HTR-8/SVneo (cell line): Measurements from ENCODE around the gene SP140L.

Experiments
- DNase-seq: peaks from one replicate; pipeline ENCODE4 v3.0.0; 2011; ENCODE audit warnings: low spot score, mixed read lengths; ENCODE audit not compliant: insufficient read length
- FAIRE-seq: peaks from 2 replicates; lab custom pipeline; 2011; peaks lifted over from hg19 to GRCh38; lab: Jason Lieb, UNC

SP140L gene

DNA sequence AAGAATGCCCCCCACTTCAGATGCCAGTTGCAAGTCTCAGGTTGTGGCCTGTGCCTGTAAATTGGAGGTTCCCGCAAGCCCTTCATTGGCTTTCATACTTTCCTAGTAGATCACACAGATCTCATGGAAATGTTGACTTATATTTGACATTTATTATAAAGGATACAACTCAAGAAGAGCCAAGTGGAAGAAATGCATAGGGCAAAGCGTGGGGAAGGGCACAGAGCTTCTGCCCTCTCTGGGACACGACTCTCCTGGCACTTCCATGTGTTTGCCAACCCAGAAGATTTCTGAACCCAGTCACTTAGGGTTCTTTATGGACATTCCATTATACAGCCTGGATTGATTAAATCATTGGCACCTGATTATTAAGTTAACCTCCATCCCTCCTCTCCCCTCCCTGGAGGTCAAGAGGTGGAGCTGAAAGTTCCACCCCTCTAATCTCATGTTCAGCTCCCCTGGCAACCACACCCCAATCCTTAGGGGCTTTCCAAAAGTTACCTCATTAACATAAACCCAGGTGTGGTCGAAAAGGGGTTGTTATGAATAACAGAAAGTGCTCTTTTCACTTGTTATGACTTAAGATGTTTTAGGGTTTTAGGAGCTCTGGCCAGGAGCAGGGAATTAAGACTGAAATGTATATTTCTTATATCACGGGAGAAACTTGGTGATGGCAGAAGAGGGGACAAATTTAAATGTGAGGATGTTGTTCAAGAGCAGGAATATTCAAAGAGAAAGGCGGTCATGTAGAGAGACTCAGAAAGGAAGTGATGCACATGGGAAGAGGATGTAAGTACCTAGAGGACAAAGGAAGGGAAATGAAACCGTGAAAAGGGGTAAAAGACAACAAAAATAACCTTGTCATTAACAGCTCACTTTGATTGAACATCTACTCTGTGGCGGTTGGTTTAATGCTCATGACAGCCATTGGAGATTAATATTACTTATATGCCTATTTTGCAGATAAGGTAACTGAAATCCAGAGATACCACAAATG lies 120.8 kb downstream of the SP140L start:
- FAIRE-seq (no peak), DNase-seq (no peak)

- FAIRE-seq (no peak), DNase-seq (no peak)
Measured at GRCh38 chr2:230449901-230450467, 123.0 kb downstream of the SP140L start.

- FAIRE-seq (no peak), DNase-seq (no peak)
Measured at GRCh38 chr2:230453006-230453405, 126.0 kb downstream of the SP140L start.
